GM12873 (cell line): Measurements from ENCODE around the gene SLC4A8.

Experiments
- CTCF ChIP-seq: IDR thresholded peaks from 2 replicates; pipeline ENCODE4 v1.5.1; 2012; ENCODE audit warnings: low read depth, mild to moderate bottlenecking, moderate library complexity, low read length, control low read depth; ENCODE audit not compliant: insufficient read depth; ENCODE audit errors: missing control alignments

The SLC4A8 gene

GRCh38 chr12:51471111-51471864 lies 46.7 kb downstream of the SLC4A8 start:
- no peak for TF ChIP-seq CTCF

- TF ChIP-seq CTCF, result no peak
These were observed 48.4 kb downstream of the SLC4A8 start for GRCh38 chr12:51472984-51473383.

GRCh38 chr12:51473947-51474346 lies 49.3 kb downstream of the SLC4A8 start:
- TF ChIP-seq CTCF, result no peak

GRCh38 chr12:51475543-51475942 lies 50.9 kb downstream of the SLC4A8 start:
- no peak for TF ChIP-seq CTCF

- TF ChIP-seq CTCF, result no peak
These were observed 56.3 kb downstream of the SLC4A8 start for GRCh38 chr12:51480978-51481377.

GRCh38 chr12:51482929-51483697 lies 58.5 kb downstream of the SLC4A8 start:
- no peak for TF ChIP-seq CTCF

GRCh38 chr12:51484119-51484518 lies 59.5 kb downstream of the SLC4A8 start:
- no peak for TF ChIP-seq CTCF
